Esophagus muscularis mucosa (tissue), 4 donors: ENCODE measurements around the gene KRT5. TPM values are rescaled to one million over a fixed set of nuclear protein-coding genes. Genes with fewer than 3 reads are reported as not detected.

Source experiments
- DNase-seq: peaks from one replicate; pipeline ENCODE4 v3.0.0-alpha.2; 2017; ENCODE audit errors: extremely low spot score
- H3K27ac ChIP-seq, 4 donors: fragments of 200-600 bp; sonication (generic); replicated peaks in 1 of 4; 1 replicate in 3 of 4; 2 replicates in 1 of 4; pipeline ENCODE4 v1.5.1; 2016 to 2019; ENCODE audit warnings: mild to moderate bottlenecking in 1 of 4
- H3K27me3 ChIP-seq, 4 donors: fragments of 200-600 bp; sonication (generic); one replicate each; pipeline versions ENCODE4 v1.5.1 to v1.6.0; 2016 to 2019
- H3K36me3 ChIP-seq, 4 donors: fragments of 200-600 bp; sonication (generic); one replicate each; pipeline ENCODE4 v1.5.1; 2016 to 2019
- H3K4me1 ChIP-seq, 4 donors: fragments of 200-600 bp; sonication (generic); one replicate each; pipeline ENCODE4 v1.5.1; 2016 to 2019
- H3K4me3 ChIP-seq, 4 donors: fragments of 200-600 bp; sonication (generic); 1 replicate in 2 of 4; 2 replicates in 2 of 4; pipeline ENCODE4 v1.5.1; 2016 to 2019; ENCODE audit warnings: mild to moderate bottlenecking in 4 of 4, moderate library complexity in 1 of 4
- H3K9me3 ChIP-seq, 4 donors: fragments of 200-600 bp; sonication (generic); 1 replicate in 3 of 4; 2 replicates in 1 of 4; pipeline ENCODE4 v1.5.1; 2016 to 2019
- EP300 ChIP-seq: sonication (generic); formaldehyde crosslinking; IDR thresholded peaks from one replicate; pipeline ENCODE4 v1.6.1; 2017; ENCODE audit warnings: antibody characterized with exemption
- POLR2A ChIP-seq: fragments of 450-650 bp; IDR thresholded peaks from one replicate; pipeline ENCODE4 v1.6.1; 2017; ENCODE audit warnings: antibody characterized with exemption, moderate library complexity, mild to moderate bottlenecking, low read depth
- POLR2AphosphoS5 ChIP-seq, 2 donors: sonication (generic); formaldehyde crosslinking; IDR thresholded peaks; one replicate each; pipeline ENCODE4 v1.6.1; 2017; ENCODE audit warnings: antibody characterized with exemption in 2 of 2
- WGBS: methylation state at CpG from one replicate; pipeline ENCODE4 v1.1.5; 2018; 5-methylcytosine and 5-hydroxymethylcytosine counted together
- intact Hi-C: fragments of 100-400 bp; cut with DNase I; formaldehyde crosslinking; loops from one replicate; pipeline ENCODE4 v1.15.1; 2023
- total RNA-seq, 4 donors: library from RNA; depleted of rRNA; stranded (reverse); fragments of >200 nt; gene quantifications; one replicate each; pipeline versions ENCODE4 v1.1.0 to v1.2.1, GENCODE V29; 2016
- TF ChIP-seq, protein P1 (sequence below), 3 experiments: fragments of 200-600 bp in 2 of 3; fragments of 450-650 bp in 1 of 3; sonication (generic) in 2 of 3; IDR thresholded peaks; one replicate each; pipeline ENCODE4 v1.5.1; 2017 to 2019; ENCODE audit warnings: antibody characterized with exemption in 3 of 3, mild to moderate bottlenecking in 2 of 3, moderate library complexity in 1 of 3

KRT5 gene
- total RNA-seq, 4 donors from 2014 or later: 0.46 to 1.2 TPM; not detected in 2

- intact Hi-C loops: no loop called here
- DNase-seq: no peak
- 98% methylated on average over 13 of the region's 15 CpGs for WGBS
- H3K9me3 ChIP-seq: no peaks in the 10 kb centered on the region
- H3K27ac ChIP-seq: no peak overlapping the region
- H3K4me3 ChIP-seq: no peak overlapping the region
- TF ChIP-seq EP300: no peak
- H3K4me1 ChIP-seq: no peaks in the 10 kb centered on the region
- H3K27me3 ChIP-seq: peaks cover 0 to 12% (median 0%) of the 10 kb centered on the region in 4 donors
- no peaks in the 10 kb centered on the region for H3K36me3 ChIP-seq
Measured at GRCh38 chr12:52546126-52546525, 25.9 kb upstream of the KRT5 start.

DNA sequence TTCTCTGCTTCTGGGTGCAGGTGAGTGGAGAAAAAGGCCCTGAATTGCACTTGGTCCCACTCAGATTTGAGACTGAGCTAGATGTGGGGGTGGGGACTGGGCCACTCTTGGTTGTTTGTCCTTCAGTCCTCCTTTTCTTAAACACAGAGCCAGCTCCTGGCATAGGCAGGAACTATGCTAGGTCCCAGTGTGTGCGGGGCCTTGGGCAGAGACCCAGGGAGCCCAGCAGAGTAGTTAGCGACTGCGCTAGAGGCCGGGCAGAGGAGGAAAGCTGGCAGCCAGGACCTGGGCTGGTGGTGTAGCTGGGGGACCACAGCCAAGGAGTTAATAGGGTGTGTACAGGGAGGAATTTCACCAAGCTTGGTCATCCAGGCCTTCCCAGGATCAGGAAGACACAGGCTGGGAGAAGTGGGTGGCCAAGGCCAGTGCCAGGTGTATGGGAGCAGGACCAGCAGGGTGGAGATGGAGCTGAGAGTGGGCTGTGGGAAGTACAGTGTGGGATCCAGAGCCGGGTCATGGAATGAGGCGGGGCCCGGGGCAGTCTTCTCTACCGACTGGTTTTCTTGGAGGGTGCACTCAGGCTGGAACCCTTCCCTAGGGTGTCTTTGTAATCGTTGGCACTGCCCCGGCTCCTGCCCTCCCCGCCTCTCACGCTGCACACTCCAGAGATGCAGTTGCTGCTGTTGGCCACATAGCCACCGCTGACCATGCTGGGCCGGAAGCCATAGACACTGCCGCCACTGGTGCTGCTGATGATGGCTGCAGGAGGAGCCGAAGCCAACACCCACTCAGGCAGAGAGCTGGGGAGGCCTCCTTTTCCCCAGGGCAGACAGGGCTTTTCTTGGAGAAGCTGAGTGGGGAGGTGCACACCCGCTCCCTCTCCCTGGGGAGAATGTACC is 24.0 kb upstream of the KRT5 start:
- Histone ChIP-seq H3K4me3 (no peak overlapping the region), H3K4me1 (peaks cover 0 to 5% (median 2%) of the 10 kb centered on the region in 4 donors), H3K9me3 (no peaks in the 10 kb centered on the region), H3K36me3 (no peaks in the 10 kb centered on the region), H3K27ac (no peak overlapping the region), H3K27me3 (peaks cover 0 to 12% (median 0%) of the 10 kb centered on the region in 4 donors)
- WGBS: 92% methylated on average over 8 of the region's 17 CpGs
- intact Hi-C loops: no loop called here
- DNase-seq: no peak
- TF ChIP-seq, protein P1, sequence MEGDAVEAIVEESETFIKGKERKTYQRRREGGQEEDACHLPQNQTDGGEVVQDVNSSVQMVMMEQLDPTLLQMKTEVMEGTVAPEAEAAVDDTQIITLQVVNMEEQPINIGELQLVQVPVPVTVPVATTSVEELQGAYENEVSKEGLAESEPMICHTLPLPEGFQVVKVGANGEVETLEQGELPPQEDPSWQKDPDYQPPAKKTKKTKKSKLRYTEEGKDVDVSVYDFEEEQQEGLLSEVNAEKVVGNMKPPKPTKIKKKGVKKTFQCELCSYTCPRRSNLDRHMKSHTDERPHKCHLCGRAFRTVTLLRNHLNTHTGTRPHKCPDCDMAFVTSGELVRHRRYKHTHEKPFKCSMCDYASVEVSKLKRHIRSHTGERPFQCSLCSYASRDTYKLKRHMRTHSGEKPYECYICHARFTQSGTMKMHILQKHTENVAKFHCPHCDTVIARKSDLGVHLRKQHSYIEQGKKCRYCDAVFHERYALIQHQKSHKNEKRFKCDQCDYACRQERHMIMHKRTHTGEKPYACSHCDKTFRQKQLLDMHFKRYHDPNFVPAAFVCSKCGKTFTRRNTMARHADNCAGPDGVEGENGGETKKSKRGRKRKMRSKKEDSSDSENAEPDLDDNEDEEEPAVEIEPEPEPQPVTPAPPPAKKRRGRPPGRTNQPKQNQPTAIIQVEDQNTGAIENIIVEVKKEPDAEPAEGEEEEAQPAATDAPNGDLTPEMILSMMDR (IDR thresholded peaks at IDR 0.05): no peak
- TF ChIP-seq POLR2A (no peak), EP300 (no peak), POLR2AphosphoS5 (IDR thresholded peaks at IDR 0.05) (no peak)

- Histone ChIP-seq H3K27ac (no peak overlapping the region), H3K9me3 (no peaks in the 10 kb centered on the region), H3K4me1 (peaks cover 0 to 10% (median 5%) of the 10 kb centered on the region in 4 donors), H3K27me3 (peaks cover 0 to 11% (median 0%) of the 10 kb centered on the region in 4 donors), H3K36me3 (no peaks in the 10 kb centered on the region), H3K4me3 (no peak overlapping the region)
- intact Hi-C loops: no loop called here
- WGBS: 77% methylated on average over 7 of the region's 7 CpGs
- TF ChIP-seq EP300 (no peak), POLR2A (no peak), POLR2AphosphoS5 (IDR thresholded peaks at IDR 0.05) (no peak)
- TF ChIP-seq, protein P1 (IDR thresholded peaks at IDR 0.05): no peak
- no peak for DNase-seq
Measured at GRCh38 chr12:52542785-52543318, 22.7 kb upstream of the KRT5 start.

DNA sequence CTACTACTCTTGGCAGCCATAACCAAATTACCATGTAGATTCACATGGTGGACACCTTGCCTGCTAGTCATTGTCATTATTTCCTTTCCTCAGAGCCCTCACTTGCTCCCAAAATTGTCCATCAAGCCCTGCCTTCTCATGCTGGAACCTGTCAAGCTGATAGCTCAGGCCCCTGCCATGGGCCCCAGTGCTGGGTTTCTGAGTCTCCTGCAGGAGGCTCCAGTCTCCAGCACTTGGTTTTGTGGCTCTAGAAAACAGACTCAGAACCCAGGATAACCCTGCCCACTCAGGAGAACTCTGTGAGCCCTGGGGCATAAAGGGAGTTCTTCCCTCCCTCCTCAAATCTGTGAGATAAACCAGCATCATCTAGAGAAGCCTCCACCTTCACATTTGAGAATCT is 22.0 kb upstream of the KRT5 start:
- intact Hi-C loops: no loop called here
- no peak overlapping the region for H3K27ac ChIP-seq
- H3K4me1 ChIP-seq: peaks cover 0 to 10% (median 5%) of the 10 kb centered on the region in 4 donors
- no peak for DNase-seq
- H3K9me3 ChIP-seq: no peaks in the 10 kb centered on the region
- no peak overlapping the region for H3K4me3 ChIP-seq
- TF ChIP-seq EP300 (no peak), POLR2AphosphoS5 (IDR thresholded peaks at IDR 0.05) (no peak), POLR2A (no peak)
- TF ChIP-seq, protein P1 (IDR thresholded peaks at IDR 0.05): no peak
- H3K27me3 ChIP-seq: peaks cover 0 to 6% (median 0%) of the 10 kb centered on the region in 4 donors
- no peaks in the 10 kb centered on the region for H3K36me3 ChIP-seq

- Histone ChIP-seq H3K27ac (no peak overlapping the region), H3K4me3 (no peak overlapping the region), H3K36me3 (no peaks in the 10 kb centered on the region), H3K4me1 (peaks cover 0 to 10% (median 5%) of the 10 kb centered on the region in 4 donors), H3K9me3 (no peaks in the 10 kb centered on the region), H3K27me3 (peaks cover 0 to 6% (median 0%) of the 10 kb centered on the region in 4 donors)
- TF ChIP-seq, protein P1 (IDR thresholded peaks at IDR 0.05): no peak
- TF ChIP-seq POLR2A (no peak), POLR2AphosphoS5 (IDR thresholded peaks at IDR 0.05) (no peak), EP300 (no peak)
- intact Hi-C loops: no loop called here
- no peak for DNase-seq
- 96% methylated on average over 5 of the region's 5 CpGs for WGBS
Measured at GRCh38 chr12:52541709-52542108, 21.5 kb upstream of the KRT5 start.
